SK-N-SH (cell line): ENCODE data around the gene WNT4. TPM values are rescaled to one million over a fixed set of nuclear protein-coding genes. Genes with fewer than 3 reads are reported as not detected.

Source experiments
- CTCF ChIA-PET: fragments of 300-600, 350-600 bp; formaldehyde crosslinking; extraction: SDS; loops from one replicate; lab custom pipeline; 2021; lab: Yijun Ruan, JAX
- POLR2A ChIA-PET: fragments of 350-600 bp; sonication (Branson Sonifier 250); formaldehyde crosslinking; extraction: SDS; loops from one replicate; lab custom pipeline; 2020; ENCODE audit warnings: antibody characterized with exemption, inconsistent platforms; lab: Yijun Ruan, JAX
- DNase-seq: peaks from one replicate; pipeline ENCODE4 v3.0.0; 2012
- H2AFZ ChIP-seq: fragments of 200-600 bp; sonication (generic); 2 replicates; pipeline ENCODE4 v1.8.1; 2016; ENCODE audit warnings: antibody characterized with exemption, mild to moderate bottlenecking, low read depth
- H3F3A ChIP-seq: fragments of 200-600 bp; sonication (generic); replicated peaks from 2 replicates; pipeline ENCODE3; 2016; ENCODE audit warnings: antibody characterized with exemption, mild to moderate bottlenecking; ENCODE audit not compliant: insufficient read depth
- H3K27ac ChIP-seq, 2 experiments: fragments of 200-500 bp in 1 of 2; fragments of 200-600 bp in 1 of 2; sonication (Bioruptor generic) in 1 of 2; sonication (generic), shearing (Covaris generic) in 1 of 2; 2 replicates each; pipeline versions ENCODE4 v1.5.1 to v1.6.1; 2014 to 2016; ENCODE audit warnings: low read depth in 2 of 2, inconsistent platforms in 1 of 2, low read length in 1 of 2, mild to moderate bottlenecking in 1 of 2, mixed read lengths in 1 of 2
- H3K27me3 ChIP-seq: fragments of 200-600 bp; sonication (generic), shearing (Covaris generic); 2 replicates; pipeline ENCODE4 v1.6.1; 2016; ENCODE audit warnings: mixed run types; ENCODE audit not compliant: insufficient read depth
- H3K36me3 ChIP-seq, 2 experiments: fragments of 200-500 bp in 1 of 2; fragments of 200-600 bp in 1 of 2; sonication (Bioruptor generic) in 1 of 2; sonication (generic) in 1 of 2; replicated peaks in 1 of 2; 2 replicates each; pipeline versions ENCODE3 to v1.5.1; 2014 to 2016; ENCODE audit warnings: low read length in 1 of 2, mild to moderate bottlenecking in 1 of 2; ENCODE audit not compliant: insufficient read depth in 2 of 2, control insufficient read depth in 1 of 2
- H3K4me1 ChIP-seq, 2 experiments: fragments of 200-500 bp in 1 of 2; fragments of 200-600 bp in 1 of 2; sonication (Bioruptor generic) in 1 of 2; sonication (generic), shearing (Covaris generic) in 1 of 2; 2 replicates each; pipeline versions ENCODE4 v1.5.1 to v1.6.1; 2014 to 2016; ENCODE audit warnings: low read depth in 1 of 2, low read length in 1 of 2, mixed run types in 1 of 2; ENCODE audit not compliant: insufficient read depth in 2 of 2, control insufficient read depth in 1 of 2
- H3K4me2 ChIP-seq: fragments of 200-600 bp; sonication (generic), shearing (Covaris generic); 2 replicates; pipeline ENCODE4 v1.6.1; 2017; ENCODE audit warnings: mixed run types
- H3K4me3 ChIP-seq, 2 experiments: fragments of 200-500 bp in 1 of 2; fragments of 200-600 bp in 1 of 2; sonication (Bioruptor generic) in 1 of 2; sonication (generic), shearing (Covaris generic) in 1 of 2; 2 replicates each; pipeline versions ENCODE4 v1.5.1 to v1.8.1; 2014 to 2016; ENCODE audit warnings: low read depth in 2 of 2, inconsistent platforms in 1 of 2, low read length in 1 of 2, mild to moderate bottlenecking in 1 of 2, mixed read lengths in 1 of 2, moderate library complexity in 1 of 2
- H3K79me2 ChIP-seq: fragments of 200-600 bp; sonication (generic); 2 replicates; pipeline ENCODE4 v1.8.1; 2017; ENCODE audit warnings: mild to moderate bottlenecking; ENCODE audit not compliant: insufficient read depth
- H3K9ac ChIP-seq: fragments of 200-600 bp; sonication (generic); 2 replicates; pipeline ENCODE4 v1.6.1; 2017; ENCODE audit warnings: mixed run types
- H3K9me2 ChIP-seq: fragments of 200-600 bp; sonication (generic); 2 replicates; pipeline ENCODE4 v1.6.1; 2017; ENCODE audit warnings: mixed run types
- H3K9me3 ChIP-seq: fragments of 200-600 bp; sonication (generic); 2 replicates; pipeline ENCODE4 v1.6.1; 2017; ENCODE audit warnings: mixed run types, mild to moderate bottlenecking, moderate library complexity
- H4K20me1 ChIP-seq: fragments of 200-600 bp; sonication (generic); 2 replicates; pipeline ENCODE4 v1.6.1; 2017; ENCODE audit warnings: mild to moderate bottlenecking, mixed run types; ENCODE audit not compliant: insufficient read depth
- ELF1 ChIP-seq: IDR thresholded peaks from 2 replicates; pipeline ENCODE4 v1.4.0; 2012
- NRF1 ChIP-seq: IDR thresholded peaks from 2 replicates; pipeline ENCODE4 v1.6.1; 2012; ENCODE audit warnings: low read depth, mild to moderate bottlenecking, low read length
- POLR2AphosphoS5 ChIP-seq: IDR thresholded peaks from 2 replicates; pipeline ENCODE4 v1.6.1; 2012; ENCODE audit warnings: low read depth, low read length
- RAD21 ChIP-seq: IDR thresholded peaks from 2 replicates; pipeline ENCODE4 v1.6.1; 2012; ENCODE audit warnings: mild to moderate bottlenecking, low read length
- RCOR1 ChIP-seq: fragments of 150-350 bp; IDR thresholded peaks from 2 replicates; pipeline ENCODE4 v1.6.1; 2017; ENCODE audit warnings: antibody characterized with exemption, low read length
- RFX5 ChIP-seq: IDR thresholded peaks from 2 replicates; pipeline ENCODE4 v1.6.1; 2012; ENCODE audit warnings: mild to moderate bottlenecking, improper control_type of control experiment, low read length
- SIN3A ChIP-seq: IDR thresholded peaks from 2 replicates; pipeline ENCODE4 v1.6.1; 2012; ENCODE audit warnings: low read depth, mild to moderate bottlenecking, low read length, moderate library complexity, borderline replicate concordance
- TCF12 ChIP-seq: IDR thresholded peaks from 2 replicates; pipeline ENCODE4 v1.4.0; 2012
- TEAD4 ChIP-seq: IDR thresholded peaks from 2 replicates; pipeline ENCODE4 v1.4.0; 2012; ENCODE audit warnings: mild to moderate bottlenecking, borderline replicate concordance; ENCODE audit not compliant: insufficient read depth
- WGBS: methylation state at CpG from one replicate; pipeline ENCODE4 v1.1.6; 2017; ENCODE audit warnings: low lambda C conversion rate; 5-methylcytosine and 5-hydroxymethylcytosine counted together
- polyA plus RNA-seq, 3 experiments: library from polyadenylated mRNA; depleted of rRNA; stranded (reverse); fragments of >200 nt; gene quantifications; 2 replicates each; pipeline ENCODE4 v1.2.3, GENCODE V29; 2012
- TF ChIP-seq, protein P1 (sequence below): fragments of 150-350 bp; IDR thresholded peaks from 2 replicates; pipeline ENCODE4 v1.6.1; 2017; ENCODE audit warnings: antibody characterized with exemption, low read length, low read depth, borderline replicate concordance
- TF ChIP-seq, protein P2 (sequence below): fragments of 150-350 bp; IDR thresholded peaks from 2 replicates; pipeline ENCODE4 v1.6.1; 2016; ENCODE audit warnings: mild to moderate bottlenecking, low read depth, low read length
- TF ChIP-seq, protein P3 (sequence below): IDR thresholded peaks from 2 replicates; pipeline ENCODE4 v1.4.0; 2012; ENCODE audit warnings: low read depth
- TF ChIP-seq, protein P4 (sequence below): IDR thresholded peaks from 2 replicates; pipeline ENCODE4 v1.6.1; 2012; ENCODE audit warnings: mild to moderate bottlenecking, low read depth, low read length, moderate library complexity

Gene WNT4
- polyA plus RNA-seq, 1 of the 3 experiments (the other 2 are of a cell fraction): 0.03 TPM

DNA sequence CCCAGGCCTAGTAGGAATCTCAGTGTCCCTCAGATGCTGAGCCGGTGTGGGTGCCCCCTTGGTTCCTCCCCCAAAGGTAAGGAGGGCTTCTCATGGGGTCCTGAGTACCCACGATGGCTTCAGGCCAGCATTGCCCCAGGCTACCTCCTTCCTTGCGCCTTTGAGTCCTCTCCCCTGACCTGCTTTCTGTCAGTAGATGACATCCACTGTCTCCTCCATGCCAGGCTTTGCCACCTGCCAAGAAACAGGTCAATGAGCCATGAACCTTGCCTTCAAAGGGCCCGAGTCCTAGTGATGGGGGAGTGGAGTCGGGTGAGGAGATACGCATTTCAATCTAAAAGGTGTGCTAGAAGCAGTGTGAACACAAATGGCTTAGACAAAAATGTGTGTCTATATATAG is 15.6 kb downstream of the WNT4 start:
- Histone ChIP-seq H3K4me1 (peaks cover 4 to 20% of the 10 kb centered on the region in 2 experiments; a peak in 3 of 4 replicates), H3F3A (no peaks in the 10 kb centered on the region), H3K4me2 (no peak overlapping the region), H3K9me3 (no peaks in the 10 kb centered on the region), H3K27me3 (no peaks in the 10 kb centered on the region), H2AFZ (no peak overlapping the region), H3K9me2 (no peaks in the 10 kb centered on the region), H3K27ac (no peak overlapping the region), H3K36me3 (no peaks in the 10 kb centered on the region), H3K9ac (no peak overlapping the region), H3K79me2 (no peaks in the 10 kb centered on the region), H3K4me3 (no peak overlapping the region), H4K20me1 (peaks cover 25% of the 10 kb centered on the region)
- POLR2A ChIA-PET: no interaction called here
- no peak for DNase-seq
- CTCF ChIA-PET: interaction anchor here (1.1 to 9.1 kb wide), 5 partner anchors 10 to 286 kb away, joined by 3 to 173 read pairs (median 3); no protein-coding TSS in a partner anchor
- no peak for TF ChIP-seq RFX5
- no peak for TF ChIP-seq NRF1
- TF ChIP-seq, protein P1, sequence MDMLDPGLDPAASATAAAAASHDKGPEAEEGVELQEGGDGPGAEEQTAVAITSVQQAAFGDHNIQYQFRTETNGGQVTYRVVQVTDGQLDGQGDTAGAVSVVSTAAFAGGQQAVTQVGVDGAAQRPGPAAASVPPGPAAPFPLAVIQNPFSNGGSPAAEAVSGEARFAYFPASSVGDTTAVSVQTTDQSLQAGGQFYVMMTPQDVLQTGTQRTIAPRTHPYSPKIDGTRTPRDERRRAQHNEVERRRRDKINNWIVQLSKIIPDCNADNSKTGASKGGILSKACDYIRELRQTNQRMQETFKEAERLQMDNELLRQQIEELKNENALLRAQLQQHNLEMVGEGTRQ: no peak
- TF ChIP-seq, protein P2, sequence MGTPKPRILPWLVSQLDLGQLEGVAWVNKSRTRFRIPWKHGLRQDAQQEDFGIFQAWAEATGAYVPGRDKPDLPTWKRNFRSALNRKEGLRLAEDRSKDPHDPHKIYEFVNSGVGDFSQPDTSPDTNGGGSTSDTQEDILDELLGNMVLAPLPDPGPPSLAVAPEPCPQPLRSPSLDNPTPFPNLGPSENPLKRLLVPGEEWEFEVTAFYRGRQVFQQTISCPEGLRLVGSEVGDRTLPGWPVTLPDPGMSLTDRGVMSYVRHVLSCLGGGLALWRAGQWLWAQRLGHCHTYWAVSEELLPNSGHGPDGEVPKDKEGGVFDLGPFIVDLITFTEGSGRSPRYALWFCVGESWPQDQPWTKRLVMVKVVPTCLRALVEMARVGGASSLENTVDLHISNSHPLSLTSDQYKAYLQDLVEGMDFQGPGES: no peak
- TF ChIP-seq POLR2AphosphoS5: no peak
- TF ChIP-seq ELF1: no peak
- no peak for TF ChIP-seq TEAD4
- no peak for TF ChIP-seq TCF12
- no peak for TF ChIP-seq RAD21
- TF ChIP-seq, protein P3, sequence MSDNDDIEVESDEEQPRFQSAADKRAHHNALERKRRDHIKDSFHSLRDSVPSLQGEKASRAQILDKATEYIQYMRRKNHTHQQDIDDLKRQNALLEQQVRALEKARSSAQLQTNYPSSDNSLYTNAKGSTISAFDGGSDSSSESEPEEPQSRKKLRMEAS: no peak
- TF ChIP-seq RCOR1: no peak
- no peak for TF ChIP-seq SIN3A
- TF ChIP-seq, protein P4, sequence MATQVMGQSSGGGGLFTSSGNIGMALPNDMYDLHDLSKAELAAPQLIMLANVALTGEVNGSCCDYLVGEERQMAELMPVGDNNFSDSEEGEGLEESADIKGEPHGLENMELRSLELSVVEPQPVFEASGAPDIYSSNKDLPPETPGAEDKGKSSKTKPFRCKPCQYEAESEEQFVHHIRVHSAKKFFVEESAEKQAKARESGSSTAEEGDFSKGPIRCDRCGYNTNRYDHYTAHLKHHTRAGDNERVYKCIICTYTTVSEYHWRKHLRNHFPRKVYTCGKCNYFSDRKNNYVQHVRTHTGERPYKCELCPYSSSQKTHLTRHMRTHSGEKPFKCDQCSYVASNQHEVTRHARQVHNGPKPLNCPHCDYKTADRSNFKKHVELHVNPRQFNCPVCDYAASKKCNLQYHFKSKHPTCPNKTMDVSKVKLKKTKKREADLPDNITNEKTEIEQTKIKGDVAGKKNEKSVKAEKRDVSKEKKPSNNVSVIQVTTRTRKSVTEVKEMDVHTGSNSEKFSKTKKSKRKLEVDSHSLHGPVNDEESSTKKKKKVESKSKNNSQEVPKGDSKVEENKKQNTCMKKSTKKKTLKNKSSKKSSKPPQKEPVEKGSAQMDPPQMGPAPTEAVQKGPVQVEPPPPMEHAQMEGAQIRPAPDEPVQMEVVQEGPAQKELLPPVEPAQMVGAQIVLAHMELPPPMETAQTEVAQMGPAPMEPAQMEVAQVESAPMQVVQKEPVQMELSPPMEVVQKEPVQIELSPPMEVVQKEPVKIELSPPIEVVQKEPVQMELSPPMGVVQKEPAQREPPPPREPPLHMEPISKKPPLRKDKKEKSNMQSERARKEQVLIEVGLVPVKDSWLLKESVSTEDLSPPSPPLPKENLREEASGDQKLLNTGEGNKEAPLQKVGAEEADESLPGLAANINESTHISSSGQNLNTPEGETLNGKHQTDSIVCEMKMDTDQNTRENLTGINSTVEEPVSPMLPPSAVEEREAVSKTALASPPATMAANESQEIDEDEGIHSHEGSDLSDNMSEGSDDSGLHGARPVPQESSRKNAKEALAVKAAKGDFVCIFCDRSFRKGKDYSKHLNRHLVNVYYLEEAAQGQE: no peak
- WGBS: 76% methylated on average over 5 of the region's 6 CpGs
